PC-3 (cell line): ENCODE results near the gene KIAA1328. TPM values are rescaled to one million over a fixed set of nuclear protein-coding genes. Genes with fewer than 3 reads are reported as not detected.

ENCODE experiments used
- ATAC-seq: fragments of 200-7000 bp; cut with Tn5 transposase; 2 replicates; pipeline ENCODE4 v1.9.1; 2020; ENCODE audit warnings: mild to moderate bottlenecking, moderate library complexity
- BruUV-seq: library from RNA; stranded (reverse); fragments of 400-500 nt; replicated peaks from 2 replicates; lab custom pipeline; 2021; lab: Mats Ljungman, UMichigan
- CTCF ChIA-PET: fragments of 300-600 bp; sonication (Branson Sonifier 250); formaldehyde crosslinking; loops from one replicate; lab custom pipeline; 2022; ENCODE audit warnings: antibody characterized with exemption; lab: Charles Lee
- POLR2A ChIA-PET: fragments of 300-600 bp; sonication (Branson Sonifier 250); formaldehyde crosslinking; loops from one replicate; lab custom pipeline; 2022; ENCODE audit warnings: antibody characterized with exemption; ENCODE audit not compliant: unreplicated experiment; lab: Charles Lee
- DNase-seq: peaks from one replicate; pipeline ENCODE4 v3.0.0-alpha.2; 2015
- H2AFZ ChIP-seq: fragments of 300-600 bp; sonication (generic); 2 replicates; pipeline ENCODE4 v1.6.0; 2016; ENCODE audit warnings: antibody characterized with exemption, low read length
- H3F3A ChIP-seq: fragments of 300-600 bp; sonication (generic); one replicate; pipeline ENCODE4 v1.6.0; 2017; ENCODE audit warnings: antibody characterized with exemption, low read length, control low read depth, mild to moderate bottlenecking; ENCODE audit not compliant: unreplicated experiment
- H3K27ac ChIP-seq: fragments of 300-600 bp; sonication (generic); 2 replicates; pipeline ENCODE4 v1.5.1; 2016; ENCODE audit warnings: mild to moderate bottlenecking, low read length
- H3K27me3 ChIP-seq: fragments of 300-600 bp; sonication (generic); 2 replicates; pipeline ENCODE4 v1.6.1; 2016; ENCODE audit warnings: low read length, mixed read lengths
- H3K36me3 ChIP-seq: fragments of 300-600 bp; sonication (generic); 2 replicates; pipeline ENCODE4 v1.6.1; 2016; ENCODE audit warnings: low read depth, mixed run types, low read length, mixed read lengths
- H3K4me1 ChIP-seq: fragments of 300-600 bp; sonication (generic); 2 replicates; pipeline ENCODE4 v1.5.1; 2016; ENCODE audit warnings: low read length; ENCODE audit not compliant: insufficient read depth
- H3K4me2 ChIP-seq: fragments of 300-600 bp; sonication (generic); 2 replicates; pipeline ENCODE4 v1.6.0; 2016; ENCODE audit warnings: low read length
- H3K4me3 ChIP-seq: fragments of 300-600 bp; sonication (generic); 2 replicates; pipeline ENCODE4 v1.5.1; 2016; ENCODE audit warnings: mild to moderate bottlenecking, low read length, mixed read lengths
- H3K79me2 ChIP-seq: fragments of 300-600 bp; sonication (generic); 2 replicates; pipeline ENCODE4 v1.6.1; 2017; ENCODE audit warnings: low read length, mixed read lengths
- H3K9ac ChIP-seq: fragments of 300-600 bp; sonication (generic); 2 replicates; pipeline ENCODE4 v1.6.0; 2016; ENCODE audit warnings: mild to moderate bottlenecking, low read length
- H3K9me2 ChIP-seq: fragments of 300-600 bp; sonication (generic); replicated peaks from 2 replicates; pipeline ENCODE4 v1.6.1; 2016; ENCODE audit warnings: mixed run types, low read length, mixed read lengths
- H3K9me3 ChIP-seq: fragments of 300-600 bp; sonication (generic); 2 replicates; pipeline ENCODE4 v1.6.1; 2016; ENCODE audit warnings: low read length, mixed read lengths
- H4K20me1 ChIP-seq: fragments of 300-600 bp; sonication (generic); 2 replicates; pipeline ENCODE4 v1.6.1; 2016; ENCODE audit warnings: low read length, mixed read lengths
- CTCF ChIP-seq: fragments of 300-600 bp; sonication (generic); conservative IDR thresholded peaks from 2 replicates; pipeline ENCODE4 v1.5.1; 2017; ENCODE audit warnings: antibody characterized with exemption, low read depth, mild to moderate bottlenecking, low read length
- EZH2 ChIP-seq: fragments of 300-600 bp; sonication (generic); IDR thresholded peaks from one replicate; pipeline ENCODE4 v1.6.1; 2017; ENCODE audit warnings: antibody characterized with exemption, mild to moderate bottlenecking, low read length; ENCODE audit not compliant: unreplicated experiment
- EZH2phosphoT487 ChIP-seq: fragments of 300-600 bp; sonication (generic); IDR thresholded peaks from 2 replicates; pipeline ENCODE4 v1.6.1; 2018; ENCODE audit warnings: mild to moderate bottlenecking, antibody characterized with exemption, low read length, borderline replicate concordance
- intact Hi-C: fragments of 100-400 bp; cut with micrococcal nuclease; formaldehyde crosslinking; loops from 2 replicates; pipeline ENCODE4 v1.9.0; 2023
- total RNA-seq: library from RNA; depleted of rRNA; stranded (reverse); fragments of >200 nt; gene quantifications from 2 replicates; pipeline ENCODE4 v1.2.3, GENCODE V29; 2014

KIAA1328 gene
- total RNA-seq, 1 experiment from 2014 or later, result 4.4 TPM

GRCh38 chr18:37254236-37254754 lies 425.4 kb downstream of the KIAA1328 start:
- CTCF ChIA-PET, result no interaction called here
- no TSS peak for BruUV-seq
- DNase-seq (no peak), ATAC-seq (peak; percentile 65)
- intact Hi-C loops, result no loop called here
- Histone ChIP-seq H3K27ac (no peak overlapping the region), H3K4me2 (peak overlapping the region; percentile 54), H3K9ac (no peak overlapping the region), H2AFZ (no peak overlapping the region), H3K4me1 (no peaks in the 10 kb centered on the region), H3F3A (no peaks in the 10 kb centered on the region), H3K27me3 (no peaks in the 10 kb centered on the region), H4K20me1 (no peaks in the 10 kb centered on the region), H3K79me2 (no peaks in the 10 kb centered on the region), H3K36me3 (no peaks in the 10 kb centered on the region), H3K9me2 (no peaks in the 10 kb centered on the region), H3K4me3 (peak overlapping the region; percentile 30; the same call in 1 of the 2 replicates), H3K9me3 (no peaks in the 10 kb centered on the region)
- TF ChIP-seq CTCF, result no peak
- TF ChIP-seq EZH2phosphoT487, result no peak
- TF ChIP-seq EZH2, result no peak
- POLR2A ChIA-PET, result no interaction called here

DNA sequence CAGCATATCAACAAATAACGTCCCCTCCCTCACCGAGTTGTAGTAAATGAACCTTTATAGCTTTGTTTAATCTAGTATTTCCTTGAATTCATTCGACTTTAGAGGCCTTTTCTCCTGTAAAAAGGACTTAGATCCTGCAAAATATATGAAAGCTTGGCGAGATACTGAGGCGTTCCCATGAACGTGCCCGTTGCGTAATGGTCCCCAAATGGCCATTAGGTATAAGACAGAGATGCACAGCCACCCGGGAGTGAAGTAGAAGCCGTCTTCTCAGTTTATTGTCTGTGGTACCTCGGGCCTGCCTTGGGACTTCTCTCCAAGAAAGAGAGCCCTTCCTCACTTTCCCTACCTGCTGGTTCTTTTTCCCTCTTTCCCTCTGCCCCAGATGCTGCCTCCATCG lies 426.0 kb downstream of the KIAA1328 start:
- BruUV-seq, result no TSS peak
- Histone ChIP-seq H3K9me3 (no peaks in the 10 kb centered on the region), H2AFZ (no peak overlapping the region), H3K9me2 (no peaks in the 10 kb centered on the region), H3K27ac (no peak overlapping the region), H3F3A (no peaks in the 10 kb centered on the region), H3K36me3 (no peaks in the 10 kb centered on the region), H3K27me3 (no peaks in the 10 kb centered on the region), H3K4me3 (no peak overlapping the region), H3K79me2 (no peaks in the 10 kb centered on the region), H4K20me1 (no peaks in the 10 kb centered on the region), H3K4me2 (no peak overlapping the region), H3K4me1 (no peaks in the 10 kb centered on the region), H3K9ac (no peak overlapping the region)
- no peak for DNase-seq
- POLR2A ChIA-PET, result no interaction called here
- no peak for TF ChIP-seq CTCF
- no peak for TF ChIP-seq EZH2
- no peak for TF ChIP-seq EZH2phosphoT487
- CTCF ChIA-PET, result no interaction called here
- intact Hi-C loops, result no loop called here
- no peak for ATAC-seq

DNA sequence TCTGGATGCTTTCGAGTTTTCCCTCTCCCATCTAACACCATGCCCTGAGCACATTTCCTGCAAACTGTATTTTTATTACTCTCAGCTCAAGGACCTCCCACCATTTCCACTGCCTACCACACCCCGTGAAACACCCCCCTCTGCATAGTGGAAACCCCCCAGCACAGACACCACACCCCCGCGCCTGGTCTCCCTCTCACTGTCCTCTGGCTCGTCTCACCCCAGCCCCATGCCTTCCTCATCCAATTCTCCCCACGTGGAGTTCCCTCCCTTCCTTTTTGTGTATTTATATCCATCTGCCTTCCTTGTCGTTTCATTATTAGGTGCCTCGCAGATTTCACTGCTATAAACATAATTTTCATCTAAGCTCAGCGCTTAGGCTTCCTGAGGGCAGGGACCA lies 429.2 kb downstream of the KIAA1328 start:
- POLR2A ChIA-PET, result no interaction called here
- TF ChIP-seq EZH2 (no peak), CTCF (no peak), EZH2phosphoT487 (no peak)
- Histone ChIP-seq H2AFZ (no peak overlapping the region), H3K79me2 (no peaks in the 10 kb centered on the region), H3F3A (no peaks in the 10 kb centered on the region), H3K4me1 (no peaks in the 10 kb centered on the region), H4K20me1 (no peaks in the 10 kb centered on the region), H3K36me3 (no peaks in the 10 kb centered on the region), H3K9ac (no peak overlapping the region), H3K9me2 (no peaks in the 10 kb centered on the region), H3K4me3 (no peak overlapping the region), H3K27ac (no peak overlapping the region), H3K4me2 (no peak overlapping the region), H3K27me3 (no peaks in the 10 kb centered on the region), H3K9me3 (no peaks in the 10 kb centered on the region)
- no peak for ATAC-seq
- intact Hi-C loops, result no loop called here
- CTCF ChIA-PET, result no interaction called here
- no TSS peak for BruUV-seq
- no peak for DNase-seq
